ENCODE results near the gene FOXP1. TPM values are rescaled to one million over a fixed set of nuclear protein-coding genes. Genes with fewer than 3 reads are reported as not detected.

FOXP1 gene
- total and polyA plus RNA-seq, 2 of the 8 experiments (the other 6 are each of a cell fraction or from before 2014, with no cell fraction given) = 13.9 to 25.4 TPM

GRCh38 chr3:71444028-71444860, 139.3 kb downstream of the FOXP1 start (continued):
- TF ChIP-seq CHD7 (IDR thresholded peaks at IDR 0.05; ENCODE audit: insufficient replicate concordance, low read length) (no peak), POLR2AphosphoS5 (IDR thresholded peaks at IDR 0.05; ENCODE audit: low read depth, low read length) (no peak), POLR2A (IDR thresholded peaks at IDR 0.05; ENCODE audit: control extremely low read depth in 1 of 2, low read depth in 2 of 2, low read length in 2 of 2) (no peak), EP300 (IDR thresholded peaks at IDR 0.05; ENCODE audit: borderline replicate concordance in 1 of 2, low read depth in 2 of 2, low read length in 2 of 2) (no peak)

Data from H1 (cell line).